ENCODE data around the gene SLC16A3.

SLC16A3 gene

DNA sequence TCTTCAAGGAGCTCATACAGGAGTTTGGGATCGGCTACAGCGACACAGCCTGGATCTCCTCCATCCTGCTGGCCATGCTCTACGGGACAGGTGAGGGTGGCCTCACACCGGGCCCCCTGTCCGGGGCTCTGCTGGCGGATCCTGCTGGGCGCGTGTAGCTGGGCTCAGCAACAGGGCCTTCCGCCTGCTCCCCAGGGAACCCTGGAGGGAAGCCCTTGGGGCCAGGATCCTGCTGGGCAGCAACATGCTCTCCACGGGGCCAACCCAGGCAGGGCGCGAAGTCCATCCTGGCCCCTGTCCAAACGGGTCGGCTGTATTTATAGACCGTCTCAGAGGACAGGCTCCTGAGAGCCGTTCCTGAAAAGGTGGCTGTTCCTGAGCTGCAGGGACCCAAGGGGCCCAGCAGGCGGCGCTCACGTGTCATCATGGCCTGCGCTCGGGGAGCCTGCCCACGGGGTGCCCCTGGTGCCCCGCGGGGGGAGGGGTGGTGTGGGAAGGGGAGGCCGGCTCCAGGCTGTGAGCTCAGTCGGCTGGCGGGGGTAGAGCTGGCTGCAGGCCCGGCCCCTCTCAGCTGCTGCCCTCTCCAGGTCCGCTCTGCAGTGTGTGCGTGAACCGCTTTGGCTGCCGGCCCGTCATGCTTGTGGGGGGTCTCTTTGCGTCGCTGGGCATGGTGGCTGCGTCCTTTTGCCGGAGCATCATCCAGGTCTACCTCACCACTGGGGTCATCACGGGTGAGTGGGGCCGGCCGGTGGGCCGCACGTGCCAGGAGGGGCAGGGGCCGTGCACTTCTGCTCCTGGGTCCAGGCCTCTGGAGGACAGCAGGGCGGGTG is 7.5 kb downstream of the SLC16A3 start:
- DNase-seq (ENCODE audit: low spot score): no peak

DNA sequence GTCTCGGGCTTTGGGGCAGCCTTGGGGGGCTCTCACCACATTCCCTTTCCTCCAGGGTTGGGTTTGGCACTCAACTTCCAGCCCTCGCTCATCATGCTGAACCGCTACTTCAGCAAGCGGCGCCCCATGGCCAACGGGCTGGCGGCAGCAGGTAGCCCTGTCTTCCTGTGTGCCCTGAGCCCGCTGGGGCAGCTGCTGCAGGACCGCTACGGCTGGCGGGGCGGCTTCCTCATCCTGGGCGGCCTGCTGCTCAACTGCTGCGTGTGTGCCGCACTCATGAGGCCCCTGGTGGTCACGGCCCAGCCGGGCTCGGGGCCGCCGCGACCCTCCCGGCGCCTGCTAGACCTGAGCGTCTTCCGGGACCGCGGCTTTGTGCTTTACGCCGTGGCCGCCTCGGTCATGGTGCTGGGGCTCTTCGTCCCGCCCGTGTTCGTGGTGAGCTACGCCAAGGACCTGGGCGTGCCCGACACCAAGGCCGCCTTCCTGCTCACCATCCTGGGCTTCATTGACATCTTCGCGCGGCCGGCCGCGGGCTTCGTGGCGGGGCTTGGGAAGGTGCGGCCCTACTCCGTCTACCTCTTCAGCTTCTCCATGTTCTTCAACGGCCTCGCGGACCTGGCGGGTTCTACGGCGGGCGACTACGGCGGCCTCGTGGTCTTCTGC is 8.4 kb downstream of the SLC16A3 start:
- DNase-seq (ENCODE audit: low spot score): no peak

DNA sequence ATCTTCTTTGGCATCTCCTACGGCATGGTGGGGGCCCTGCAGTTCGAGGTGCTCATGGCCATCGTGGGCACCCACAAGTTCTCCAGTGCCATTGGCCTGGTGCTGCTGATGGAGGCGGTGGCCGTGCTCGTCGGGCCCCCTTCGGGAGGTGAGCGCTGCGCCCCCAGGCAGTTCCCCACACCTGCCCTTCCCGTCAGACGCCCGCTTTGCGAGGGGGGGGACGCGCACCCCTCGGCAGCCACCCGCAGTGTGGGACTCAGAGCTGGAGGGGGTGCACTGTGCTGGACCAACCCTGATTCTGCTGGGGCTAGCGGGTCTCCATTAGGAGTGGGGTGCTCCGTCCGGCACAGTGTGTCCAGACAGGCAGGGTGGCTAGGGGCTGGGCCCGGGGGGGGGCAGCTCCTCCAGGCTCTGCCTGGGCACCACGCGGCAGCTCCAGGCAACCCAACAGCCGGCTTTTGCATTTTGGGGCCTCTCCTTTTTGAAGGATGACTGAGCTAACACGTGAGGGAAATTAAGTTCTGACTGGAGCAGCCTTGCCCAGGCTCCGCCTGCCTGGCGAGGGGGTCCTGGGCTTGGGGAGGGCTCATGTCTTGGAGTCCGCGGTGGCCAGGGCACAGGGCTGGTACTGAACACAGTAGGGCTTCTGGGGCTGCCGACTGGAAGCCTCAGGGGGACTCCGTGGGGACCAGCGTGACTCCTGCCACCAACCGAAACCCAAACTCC is 9.1 kb downstream of the SLC16A3 start:
- DNase-seq (ENCODE audit: low spot score): no peak

DNA sequence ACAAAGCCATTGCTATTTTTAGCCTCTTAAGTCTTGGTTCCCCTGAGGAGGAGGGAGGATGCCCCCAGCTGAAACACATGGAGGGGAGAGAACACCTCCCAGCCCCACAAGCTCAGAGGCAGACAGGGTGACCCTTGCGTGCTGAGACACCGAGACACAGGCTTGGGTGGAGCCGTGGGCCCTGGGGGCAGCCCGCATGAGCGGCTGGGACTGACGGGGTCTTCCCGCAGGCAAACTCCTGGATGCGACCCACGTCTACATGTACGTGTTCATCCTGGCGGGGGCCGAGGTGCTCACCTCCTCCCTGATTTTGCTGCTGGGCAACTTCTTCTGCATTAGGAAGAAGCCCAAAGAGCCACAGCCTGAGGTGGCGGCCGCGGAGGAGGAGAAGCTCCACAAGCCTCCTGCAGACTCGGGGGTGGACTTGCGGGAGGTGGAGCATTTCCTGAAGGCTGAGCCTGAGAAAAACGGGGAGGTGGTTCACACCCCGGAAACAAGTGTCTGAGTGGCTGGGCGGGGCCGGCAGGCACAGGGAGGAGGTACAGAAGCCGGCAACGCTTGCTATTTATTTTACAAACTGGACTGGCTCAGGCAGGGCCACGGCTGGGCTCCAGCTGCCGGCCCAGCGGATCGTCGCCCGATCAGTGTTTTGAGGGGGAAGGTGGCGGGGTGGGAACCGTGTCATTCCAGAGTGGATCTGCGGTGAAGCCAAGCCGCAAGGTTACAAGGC is 9.8 kb downstream of the SLC16A3 start:
- peak; percentile 75 for DNase-seq (ENCODE audit: low spot score)

DNA sequence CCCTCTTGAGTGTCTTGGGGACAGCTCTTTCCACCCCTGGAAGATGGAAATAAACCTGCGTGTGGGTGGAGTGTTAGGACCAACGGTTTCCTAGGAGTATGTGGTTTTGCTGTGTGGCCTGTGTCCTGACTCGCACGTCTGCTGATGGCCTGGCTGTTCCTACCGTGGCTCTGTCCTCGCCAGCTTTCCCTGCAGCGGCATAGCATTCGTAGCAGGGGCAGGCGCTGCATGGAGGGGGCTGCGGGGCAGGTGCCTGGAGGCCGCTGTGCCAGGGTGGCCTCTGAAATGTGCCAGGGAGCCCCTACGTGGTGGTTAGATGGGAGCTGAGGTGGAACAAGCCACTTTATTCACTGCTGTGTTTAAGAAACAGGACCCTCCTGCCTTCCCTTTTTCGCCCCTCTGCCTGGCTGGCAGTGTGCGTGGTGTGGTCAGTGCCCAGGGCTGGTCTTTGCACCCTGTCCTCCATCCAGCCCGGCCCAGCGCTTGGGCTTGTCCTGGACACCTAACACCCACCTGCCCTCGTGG is 10.6 kb downstream of the SLC16A3 start:
- DNase-seq (ENCODE audit: low spot score): no peak

DNA sequence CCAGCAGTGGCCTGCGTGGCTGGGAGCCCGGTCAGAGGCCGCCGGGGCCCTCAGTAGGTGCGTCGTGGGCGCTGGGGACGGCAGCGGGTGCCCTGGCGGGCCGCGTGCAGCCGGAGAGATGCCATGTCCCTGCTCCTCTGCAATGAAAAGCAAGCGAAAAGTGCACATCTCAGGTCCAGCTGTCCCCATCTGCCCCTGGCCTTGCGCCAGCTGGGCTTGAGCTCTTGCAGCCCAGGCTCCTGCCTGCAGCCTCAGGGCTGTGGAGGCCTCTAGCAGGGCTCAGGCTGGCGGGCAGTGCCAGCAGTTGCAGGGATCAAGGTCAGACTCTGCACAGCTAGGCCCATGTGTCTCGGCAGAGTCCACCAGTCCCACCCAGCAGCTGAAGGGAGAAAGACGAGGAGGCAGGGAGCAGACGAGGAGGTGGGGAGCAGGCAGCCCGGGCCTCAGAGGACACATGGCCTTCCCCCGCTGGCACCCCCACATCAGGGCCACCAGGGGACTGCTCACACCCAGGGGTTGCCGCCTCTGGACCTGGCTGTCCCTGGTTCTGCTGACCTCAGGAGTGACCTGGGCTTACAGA is 11.2 kb downstream of the SLC16A3 start:
- no peak for DNase-seq (ENCODE audit: low spot score)

DNA sequence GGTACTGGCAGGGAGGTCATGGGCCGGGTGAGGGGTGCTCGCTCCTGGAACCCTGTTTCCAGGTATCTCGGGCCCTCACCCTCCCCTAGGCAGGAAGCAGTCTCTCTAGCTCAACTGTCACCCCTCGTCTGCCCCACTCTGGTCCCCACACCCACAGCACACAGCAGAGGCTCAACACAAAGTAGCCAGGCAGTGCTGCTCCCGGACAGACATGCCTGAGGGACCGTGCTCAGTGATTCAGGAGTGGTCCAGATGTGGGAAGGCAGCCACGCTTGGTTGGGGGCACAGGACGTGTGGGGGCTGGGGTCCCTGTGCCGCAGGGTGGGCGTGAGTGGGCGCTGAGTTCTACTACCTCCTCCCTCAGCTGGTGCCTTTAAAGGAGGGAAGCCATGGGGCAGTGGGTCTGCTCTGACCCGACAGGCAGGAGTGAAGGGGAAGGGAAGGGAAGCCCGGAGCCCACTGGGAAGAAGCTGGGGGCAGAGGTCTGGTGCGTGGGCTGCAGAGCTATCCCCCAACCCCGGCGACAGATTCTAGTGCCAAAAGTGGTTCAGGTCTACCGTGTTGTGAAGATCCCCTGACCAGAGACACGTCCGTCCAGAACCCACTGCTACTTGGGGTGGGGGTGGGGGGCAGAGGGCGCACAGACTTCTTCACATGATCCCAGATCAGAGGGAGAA is 11.8 kb downstream of the SLC16A3 start:
- no peak for DNase-seq (ENCODE audit: low spot score)

DNA sequence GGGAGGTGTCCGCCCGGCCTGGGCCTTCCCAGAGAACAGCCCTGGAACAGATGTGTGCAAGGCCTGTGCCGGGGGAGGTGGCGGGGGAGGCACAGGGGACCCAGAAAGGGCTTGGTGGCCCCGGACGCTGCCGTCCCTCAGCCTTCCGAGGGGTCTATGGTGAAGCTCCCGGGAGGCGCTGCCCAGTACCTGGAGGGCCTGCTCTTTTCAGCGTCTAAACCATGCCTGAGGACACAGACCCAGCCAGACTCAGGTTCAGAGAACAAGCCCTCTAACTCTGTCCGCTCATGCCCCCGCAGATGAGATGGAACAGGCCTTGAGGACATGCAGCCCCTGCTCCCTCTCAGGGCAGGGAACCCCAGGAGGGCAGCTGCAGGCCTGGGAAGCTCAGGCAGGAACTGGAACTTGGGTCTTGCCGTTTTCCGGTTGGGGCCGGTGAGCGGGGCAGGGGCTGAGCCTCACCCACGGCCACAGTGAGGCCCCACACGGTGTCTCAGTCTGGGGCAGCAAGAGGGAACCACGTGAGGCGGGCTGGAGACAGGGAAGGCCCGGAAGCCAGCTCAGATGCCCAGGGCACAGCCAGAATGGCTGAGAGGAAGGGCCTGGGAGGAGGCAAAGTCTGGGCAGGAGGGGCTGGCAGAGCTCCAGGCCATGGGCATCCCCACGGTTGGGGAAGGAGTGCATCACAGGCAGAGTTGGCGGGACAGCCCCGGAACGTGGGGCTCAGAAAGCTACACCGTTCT is 12.5 kb downstream of the SLC16A3 start:
- DNase-seq (ENCODE audit: low spot score): peak; percentile 52

DNA sequence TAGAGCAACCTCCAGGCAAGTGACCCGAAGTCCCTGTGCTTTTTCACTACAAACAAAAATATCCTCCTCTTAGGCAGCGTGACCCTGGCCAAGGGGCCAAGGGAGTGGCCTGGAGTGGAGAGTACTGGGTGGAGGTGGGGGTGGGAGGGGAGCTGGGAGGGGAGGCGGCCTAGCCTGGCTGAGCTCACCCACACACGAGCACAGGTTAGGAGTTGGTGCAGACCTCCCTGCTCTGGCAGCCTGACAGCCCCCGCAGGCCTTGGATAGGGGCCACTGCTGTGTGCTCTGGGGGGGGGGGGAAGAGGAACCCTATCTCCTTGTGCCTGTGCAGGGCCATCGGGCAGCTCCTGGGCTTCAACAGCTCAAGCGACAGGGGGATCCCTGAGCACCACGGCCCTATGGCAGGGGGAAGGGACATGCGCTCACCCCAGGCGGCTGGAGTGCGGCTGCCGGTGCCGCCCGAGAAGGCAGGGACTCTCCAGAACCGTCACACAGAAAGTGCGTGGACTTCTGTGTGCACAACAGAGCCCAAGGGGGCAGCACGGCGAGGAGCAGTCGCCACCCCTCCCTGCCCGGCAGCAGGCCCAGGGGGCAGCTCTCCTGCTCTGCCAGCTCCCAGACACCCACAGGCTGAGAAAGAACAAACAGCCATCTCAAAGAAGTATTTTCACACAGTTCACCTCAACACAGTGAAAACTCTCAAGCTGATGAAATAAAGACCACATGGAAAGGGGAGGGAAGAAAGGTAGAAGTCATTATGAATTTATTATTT is 13.3 kb downstream of the SLC16A3 start:
- peak; percentile 21 for DNase-seq (ENCODE audit: low spot score)

DNA sequence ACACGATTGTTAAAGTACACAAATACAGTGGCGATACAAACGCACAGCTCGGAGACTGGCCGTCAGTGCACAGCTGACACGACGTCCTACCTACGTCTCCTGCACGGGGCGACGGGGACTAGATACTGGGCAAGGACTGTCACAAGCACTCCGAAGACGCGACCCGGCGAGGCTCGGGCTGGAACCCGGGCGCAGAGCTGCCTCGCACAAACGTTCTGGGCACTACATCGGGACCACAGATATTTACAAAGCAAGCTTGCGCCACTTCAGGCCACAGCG is 13.8 kb downstream of the SLC16A3 start:
- no peak for DNase-seq (ENCODE audit: low spot score)

DNA sequence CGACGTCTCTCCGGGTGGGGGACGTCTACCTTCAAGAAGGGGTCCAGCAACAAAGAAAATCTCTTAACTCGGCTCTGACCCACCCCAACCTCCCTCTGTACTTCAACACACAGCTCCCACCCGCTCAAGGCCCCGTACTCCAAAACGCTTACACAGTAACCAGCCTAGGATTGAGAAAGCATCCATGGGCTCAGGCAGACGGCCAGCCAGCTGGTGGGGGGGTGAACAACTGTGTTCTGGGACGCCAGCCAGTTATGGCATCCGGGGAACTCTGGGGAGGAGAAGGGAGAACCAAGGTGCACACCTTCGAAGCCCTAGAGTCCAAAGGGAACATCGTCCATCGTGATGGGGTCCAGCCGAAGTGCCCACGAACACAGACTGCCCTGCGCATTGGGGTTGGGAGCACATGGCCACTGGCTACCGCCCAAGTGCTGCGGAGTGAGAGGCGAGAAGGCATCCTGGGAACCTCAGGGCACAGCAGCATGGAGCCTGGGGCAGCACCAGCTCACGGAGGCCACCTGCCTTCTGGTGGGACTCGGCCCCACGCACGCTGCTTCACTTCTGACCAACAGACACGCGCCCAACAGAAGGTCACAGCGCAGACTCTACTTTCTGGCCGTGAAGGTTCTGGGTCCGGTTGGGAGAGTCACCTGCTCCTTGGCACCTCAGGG is 14.3 kb downstream of the SLC16A3 start:
- DNase-seq (ENCODE audit: low spot score): peak; percentile 82

DNA sequence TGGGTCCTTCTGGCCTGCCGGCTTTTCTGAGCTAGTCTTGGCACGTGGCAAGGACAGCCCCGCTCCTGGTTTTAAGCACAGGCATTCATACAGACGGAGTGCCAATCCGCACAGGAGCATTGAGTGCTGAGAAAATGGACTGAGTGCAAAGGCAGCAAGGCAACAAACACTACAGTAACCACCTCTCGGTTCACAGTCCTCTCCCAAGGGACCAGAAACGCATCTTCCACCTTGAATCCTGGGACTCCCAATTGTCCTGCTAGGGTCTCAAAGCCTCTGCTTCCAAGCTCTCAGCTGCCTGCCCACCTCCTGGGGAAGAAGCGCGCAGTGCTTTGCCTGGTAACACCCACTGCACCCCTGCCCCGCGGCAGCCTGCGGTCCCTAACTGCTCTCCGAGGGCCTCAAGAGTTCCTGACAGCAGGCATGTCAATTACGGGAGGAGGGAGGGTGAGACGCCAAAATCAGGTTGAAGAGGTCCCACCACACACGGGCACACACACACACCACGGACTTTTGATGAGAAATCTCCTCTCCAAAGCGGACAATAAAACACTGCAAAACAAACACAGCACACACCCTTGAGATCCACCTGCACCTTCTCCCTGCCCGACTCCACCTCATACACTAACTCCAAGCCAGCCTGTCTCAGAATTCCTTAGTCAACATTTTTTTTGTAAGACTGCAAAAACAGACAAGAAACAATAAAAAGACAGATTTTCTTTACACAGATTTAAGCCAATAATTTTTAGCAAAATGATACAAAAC is 15.0 kb downstream of the SLC16A3 start:
- no peak for DNase-seq (ENCODE audit: low spot score)

DNA sequence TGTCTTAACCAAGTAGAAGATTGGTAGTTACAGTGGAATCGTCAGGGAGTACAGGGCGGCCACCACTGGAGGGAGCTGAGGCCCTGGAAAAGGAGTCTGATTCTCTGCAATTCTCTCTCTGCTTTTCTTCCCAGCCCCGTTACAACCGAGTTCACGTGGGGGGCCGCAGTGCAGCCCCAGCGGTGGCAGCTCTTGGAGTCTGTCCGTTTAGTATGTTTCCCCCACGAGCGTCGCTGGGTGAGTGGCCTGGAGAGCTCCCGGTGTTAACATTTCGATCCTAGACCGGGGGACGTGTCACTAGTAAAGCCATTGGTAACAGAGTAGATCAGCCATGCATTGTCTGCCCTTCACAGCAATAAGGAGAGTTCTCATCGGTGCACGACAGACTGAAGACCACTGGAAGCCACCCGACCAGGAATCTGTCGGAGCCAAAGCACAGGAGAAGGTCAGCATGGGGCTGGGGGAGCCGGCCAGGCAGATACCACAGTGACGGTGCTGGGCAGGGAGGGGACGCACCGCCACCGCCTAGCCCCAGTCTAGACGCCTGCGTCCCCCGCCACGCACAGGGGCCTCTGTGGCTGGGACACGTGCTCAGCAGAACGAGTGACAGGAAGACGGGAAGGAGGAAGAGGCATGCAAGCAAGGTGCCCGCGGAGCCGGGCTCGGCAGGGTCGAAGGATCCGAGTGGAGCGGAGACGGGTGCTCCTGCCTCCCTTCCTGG is 15.7 kb downstream of the SLC16A3 start:
- DNase-seq (ENCODE audit: low spot score): peak; percentile 44

DNA sequence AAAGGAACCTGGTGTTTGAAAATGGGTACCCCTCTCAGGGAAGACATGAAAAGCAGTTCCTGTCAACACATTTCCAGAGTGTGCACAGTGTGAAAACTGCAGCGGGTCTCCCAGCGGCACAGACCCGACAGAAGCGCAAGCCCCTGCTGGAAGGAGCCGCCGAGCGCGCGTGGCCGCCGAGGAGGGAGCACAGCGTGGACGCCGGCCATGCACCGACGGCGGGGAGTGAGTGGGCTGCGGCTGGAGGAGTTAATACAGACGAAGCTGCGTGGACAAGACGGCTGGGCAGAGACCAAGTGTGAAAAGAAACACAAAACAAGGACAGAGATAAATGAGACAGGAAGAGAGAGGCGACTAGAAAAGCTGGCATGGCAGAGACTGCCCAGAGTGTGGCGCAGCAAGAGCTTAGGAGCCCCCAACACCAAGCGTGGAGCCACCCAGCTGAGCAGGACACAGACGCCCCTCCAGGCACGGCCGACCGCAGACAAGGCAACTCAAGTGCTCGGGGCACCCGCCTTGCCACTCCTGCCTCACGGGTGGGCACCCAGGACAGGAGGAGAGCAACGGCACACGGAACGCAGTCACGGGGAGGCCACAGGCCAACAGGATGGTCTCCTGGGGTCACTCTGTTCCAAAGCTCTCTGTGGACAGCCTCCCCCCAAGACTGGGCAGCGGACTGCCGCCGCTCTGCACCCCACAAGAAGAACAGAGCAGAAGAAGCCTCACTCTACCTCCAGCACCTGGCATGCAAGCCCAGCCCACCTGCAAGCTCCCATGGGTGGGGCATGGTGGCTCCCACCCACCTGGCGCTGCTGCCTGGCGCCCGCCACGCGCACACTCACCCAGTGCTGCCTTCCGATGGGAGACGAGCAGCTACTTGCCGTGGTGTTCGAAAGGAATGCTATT is 16.5 kb downstream of the SLC16A3 start:
- DNase-seq (ENCODE audit: low spot score): no peak

DNA sequence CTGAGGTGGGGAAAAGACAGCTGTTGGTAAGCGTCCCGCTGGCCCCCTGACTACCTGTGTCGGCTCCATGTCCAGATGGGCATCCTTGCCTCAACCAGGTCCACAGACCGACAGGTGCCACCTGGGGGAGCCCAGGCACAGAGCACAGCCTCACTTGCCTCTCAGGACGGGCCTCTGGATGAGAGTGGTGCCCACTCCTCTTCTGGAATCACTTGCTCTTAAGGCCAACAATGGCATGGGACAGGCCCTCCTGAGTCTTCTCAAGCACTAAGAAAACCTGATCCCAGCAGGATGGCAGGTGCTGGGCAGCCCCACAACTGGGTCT is 17.2 kb downstream of the SLC16A3 start:
- no peak for DNase-seq (ENCODE audit: low spot score)

DNA sequence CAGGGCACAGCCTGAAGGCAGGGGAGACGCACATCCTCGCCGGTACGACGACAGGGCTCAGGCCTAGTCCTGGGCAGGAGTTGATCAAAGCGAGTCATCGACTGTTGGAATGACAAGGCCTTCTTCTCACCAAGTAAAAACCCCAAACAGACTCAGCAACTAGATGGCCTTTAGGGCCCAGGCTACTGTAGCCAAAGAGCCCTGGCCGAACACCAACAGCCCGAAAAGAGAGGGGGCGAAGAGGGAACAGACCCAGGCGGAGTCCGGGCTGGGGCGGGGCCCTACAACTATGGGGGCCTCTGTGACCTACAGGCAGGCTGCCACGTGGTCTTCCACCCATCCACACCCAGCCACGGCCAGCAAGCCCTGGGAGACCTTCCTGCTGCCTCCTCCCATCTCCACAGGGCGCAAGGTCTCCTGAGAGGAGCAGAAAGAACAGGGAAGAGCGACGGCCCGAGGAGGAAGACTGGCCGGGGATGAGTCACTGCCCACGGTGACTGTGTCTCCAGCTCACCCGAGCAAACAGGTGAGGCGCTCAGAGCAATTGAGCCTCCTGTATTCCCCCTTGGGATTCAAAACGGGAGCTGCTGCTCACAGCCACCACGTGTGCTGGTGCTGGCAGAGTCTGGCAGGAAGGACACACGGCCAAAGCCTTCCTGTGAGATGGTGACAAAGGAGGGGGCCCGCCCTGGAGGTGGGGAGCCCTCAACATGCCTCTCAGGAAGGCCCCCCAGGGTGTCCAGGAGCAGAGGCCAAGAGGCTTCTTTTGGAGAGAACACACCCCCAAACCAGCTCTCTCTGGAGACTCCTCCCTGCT is 17.7 kb downstream of the SLC16A3 start:
- DNase-seq (ENCODE audit: low spot score): peak; percentile 41
